GM19372 (cell line): ENCODE results near the gene PPFIBP2.

Experiments
- ATAC-seq: cut with Tn5 transposase; IDR thresholded peaks from one replicate; pipeline ENCODE4 v1.9.1; 2021; ENCODE audit warnings: mild to moderate bottlenecking, low read depth, moderate library complexity; ENCODE audit not compliant: unreplicated experiment

PPFIBP2 gene

DNA sequence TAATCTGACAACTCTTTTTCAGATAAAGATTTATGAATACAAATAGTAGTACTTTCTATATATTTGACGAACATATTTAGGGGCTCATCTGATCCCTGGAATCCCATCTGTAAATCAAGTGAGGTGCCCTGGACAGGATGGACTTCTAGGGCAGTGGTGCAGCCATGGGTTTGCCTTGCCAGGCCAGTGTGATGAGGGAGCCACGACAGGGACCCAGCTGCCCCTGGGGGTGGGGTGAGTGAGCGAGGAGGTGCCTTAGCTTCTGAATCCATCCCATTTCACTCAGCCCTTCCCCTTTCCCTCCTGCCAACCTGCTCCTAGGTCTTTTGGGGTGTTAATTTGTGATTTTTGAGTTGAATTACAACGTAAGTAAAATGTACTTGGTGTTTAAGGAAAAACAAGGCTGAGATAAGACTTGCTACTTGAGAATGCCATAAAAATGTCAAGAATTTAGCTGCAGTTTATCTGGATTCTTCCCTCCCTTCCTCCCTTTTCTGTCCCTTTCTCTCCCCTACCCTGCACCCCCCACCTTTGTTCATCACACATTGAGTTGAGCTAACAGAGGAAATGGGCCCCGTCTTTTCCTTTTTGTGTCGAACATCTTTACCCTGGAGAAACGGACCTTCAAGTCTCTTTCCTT lies 60.8 kb downstream of the PPFIBP2 start:
- no peak for ATAC-seq

DNA sequence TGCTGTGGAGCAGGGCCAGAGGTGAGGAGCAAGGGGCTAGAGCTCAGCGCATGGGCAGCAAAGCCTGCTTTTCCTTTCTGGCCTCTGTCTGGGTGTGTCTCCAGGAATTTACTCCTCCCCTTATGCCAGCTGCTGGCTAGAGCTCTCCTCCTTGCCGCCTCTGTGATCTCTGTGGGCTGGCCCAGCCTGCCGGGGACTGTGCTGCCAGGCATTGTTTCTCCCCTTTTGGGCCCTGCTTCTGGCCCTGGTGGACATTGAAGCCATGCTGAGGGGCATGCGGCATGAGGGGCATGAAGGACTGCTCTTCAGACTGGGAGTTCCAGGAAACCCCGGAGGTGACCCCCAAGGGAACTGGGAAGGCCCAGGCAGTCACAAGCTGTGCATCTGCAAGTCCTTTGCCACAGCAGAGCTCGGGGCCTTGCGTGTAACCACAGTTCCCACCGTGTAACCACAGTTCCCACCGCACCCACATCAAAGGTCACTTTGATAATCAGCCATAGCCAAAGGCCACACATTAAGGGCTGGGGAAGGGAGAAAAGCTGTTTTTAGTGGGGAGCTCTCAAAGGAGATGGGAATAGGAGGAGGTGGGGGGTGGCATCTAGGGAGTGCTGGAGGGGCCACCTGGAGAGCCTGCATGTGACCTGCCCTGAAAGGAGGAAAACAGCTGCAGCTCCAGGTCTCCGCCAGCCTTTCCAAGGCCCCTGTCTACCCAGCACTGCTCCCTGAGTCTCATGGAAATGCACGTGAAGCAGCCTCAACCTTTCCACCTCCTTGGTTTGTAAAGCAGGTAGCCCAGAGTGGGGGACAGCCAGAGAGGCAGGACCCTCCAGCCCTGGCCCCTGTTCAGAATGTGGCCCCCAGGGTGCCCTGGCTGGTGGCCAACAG lies 62.3 kb downstream of the PPFIBP2 start:
- no peak for ATAC-seq

DNA sequence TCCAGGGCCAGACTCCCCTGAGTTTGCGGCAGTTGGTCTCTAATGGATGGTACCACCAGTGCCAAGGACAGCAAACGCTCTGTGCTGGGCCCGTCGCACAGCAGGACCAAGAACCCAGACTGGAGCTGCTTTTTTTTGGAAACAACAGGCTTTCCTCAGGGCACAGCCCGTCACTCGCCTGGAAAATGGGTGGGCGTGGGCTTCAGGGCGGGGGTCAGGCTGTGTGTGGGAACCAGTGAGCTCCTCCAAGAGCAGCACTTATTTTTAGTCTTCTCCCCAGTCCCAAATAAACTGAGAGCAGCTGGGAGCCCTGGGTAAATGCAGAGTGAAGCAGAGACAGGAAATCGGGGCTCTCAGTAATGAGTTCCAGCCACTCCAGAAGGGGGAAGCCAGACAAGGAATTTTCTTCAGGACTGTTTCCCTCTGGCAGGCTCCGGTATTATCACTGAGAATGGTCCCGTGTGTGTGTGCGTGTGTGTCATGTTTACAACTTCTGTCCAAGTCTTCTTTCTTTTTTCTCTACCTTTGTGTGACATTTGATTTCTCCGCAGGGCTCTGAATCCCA lies 63.0 kb downstream of the PPFIBP2 start:
- no peak for ATAC-seq

DNA sequence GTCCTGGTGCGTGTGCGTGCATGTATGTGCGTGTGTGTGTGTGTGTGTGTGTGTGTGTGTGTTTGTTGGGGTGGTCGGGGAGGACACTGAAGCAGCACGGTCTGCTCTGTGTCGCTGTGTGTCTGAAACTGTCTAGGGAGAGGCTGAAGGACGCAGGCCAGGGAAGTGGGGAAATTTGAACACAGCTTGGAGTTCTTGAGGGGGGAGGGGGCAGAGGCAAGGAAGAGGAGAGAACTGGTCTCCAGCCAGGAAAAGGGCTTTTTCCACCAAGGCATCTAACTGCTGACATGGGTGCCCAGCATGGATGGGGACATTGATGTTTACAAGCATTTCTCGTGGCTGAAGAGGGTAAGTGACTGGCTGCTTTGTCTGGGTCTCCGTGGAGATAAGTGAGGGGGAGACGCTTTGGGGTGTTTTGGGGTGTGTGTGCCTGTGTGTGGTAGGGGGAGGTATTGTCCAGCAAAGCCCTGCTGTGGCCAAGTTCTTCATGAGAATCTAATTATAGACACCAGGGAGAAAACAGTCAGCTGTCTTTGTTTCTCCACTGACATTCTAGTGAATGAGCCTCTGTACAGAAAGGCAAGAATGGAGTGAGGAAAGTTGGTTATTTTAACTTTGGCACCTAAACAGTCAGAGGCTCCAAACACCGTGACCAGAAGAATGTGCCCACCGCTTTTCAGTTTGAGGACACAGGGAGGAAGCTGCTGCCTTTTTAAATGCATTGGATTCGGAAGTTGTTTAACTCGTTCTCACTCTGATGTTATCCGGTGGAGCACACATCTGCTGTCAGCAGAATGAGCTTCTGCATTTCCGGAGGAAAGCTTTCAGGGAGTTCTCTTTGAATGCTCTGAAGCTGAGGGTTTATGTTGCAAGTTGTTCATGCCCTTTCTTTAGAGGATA lies 63.7 kb downstream of the PPFIBP2 start:
- ATAC-seq: no peak

DNA sequence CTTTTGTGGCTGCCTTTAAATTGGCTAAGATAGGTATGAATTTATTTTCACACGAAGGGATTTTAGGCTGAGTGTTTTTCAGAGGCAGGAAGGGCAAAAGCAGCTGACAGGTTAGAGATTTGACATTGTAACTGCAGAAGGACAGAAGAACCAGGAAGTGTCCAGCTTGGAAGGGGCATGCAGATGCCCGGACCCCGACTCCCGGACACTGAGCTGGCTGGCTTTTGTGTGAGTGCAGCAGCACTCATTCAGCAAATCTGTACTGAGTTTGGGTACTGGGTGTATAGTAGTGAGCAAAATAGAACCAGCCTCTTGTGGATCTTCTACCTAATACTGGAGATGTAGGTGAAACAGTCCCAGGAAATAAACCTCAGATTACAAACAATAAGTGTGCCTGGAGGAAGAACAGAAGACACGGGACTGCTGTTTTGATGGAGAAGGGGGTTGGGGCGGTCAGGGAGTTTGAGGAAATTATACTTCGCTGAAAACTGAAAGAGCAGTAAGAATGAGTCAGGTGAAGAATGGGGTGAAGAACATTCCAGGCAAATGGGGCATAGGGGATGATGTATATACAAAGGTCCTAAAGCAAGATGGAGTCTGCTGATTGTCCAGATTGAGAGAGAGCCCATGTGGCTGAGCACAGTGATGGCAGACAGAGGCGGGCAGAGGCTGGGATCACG lies 64.6 kb downstream of the PPFIBP2 start:
- ATAC-seq: no peak

DNA sequence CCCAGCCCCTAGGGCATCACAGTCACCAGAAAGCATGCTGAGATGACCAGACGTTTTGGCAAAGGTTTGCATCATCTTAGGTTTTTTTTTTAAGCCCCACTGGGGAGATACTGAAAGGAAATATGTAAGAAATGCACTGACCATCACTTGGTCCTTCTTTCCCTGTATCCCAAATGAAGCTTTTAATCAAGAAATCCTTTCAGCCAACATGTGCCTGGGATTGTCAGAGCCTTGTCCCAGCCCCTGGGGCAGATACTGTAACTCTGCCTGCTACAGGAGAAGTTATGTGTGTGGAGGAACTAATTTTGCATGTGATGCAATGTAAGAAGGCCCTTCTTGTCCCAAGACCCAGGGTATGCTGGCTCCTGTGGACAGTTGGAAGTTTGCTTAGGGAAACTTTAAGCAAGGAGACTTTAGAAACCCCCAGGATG lies 65.6 kb downstream of the PPFIBP2 start:
- no peak for ATAC-seq

DNA sequence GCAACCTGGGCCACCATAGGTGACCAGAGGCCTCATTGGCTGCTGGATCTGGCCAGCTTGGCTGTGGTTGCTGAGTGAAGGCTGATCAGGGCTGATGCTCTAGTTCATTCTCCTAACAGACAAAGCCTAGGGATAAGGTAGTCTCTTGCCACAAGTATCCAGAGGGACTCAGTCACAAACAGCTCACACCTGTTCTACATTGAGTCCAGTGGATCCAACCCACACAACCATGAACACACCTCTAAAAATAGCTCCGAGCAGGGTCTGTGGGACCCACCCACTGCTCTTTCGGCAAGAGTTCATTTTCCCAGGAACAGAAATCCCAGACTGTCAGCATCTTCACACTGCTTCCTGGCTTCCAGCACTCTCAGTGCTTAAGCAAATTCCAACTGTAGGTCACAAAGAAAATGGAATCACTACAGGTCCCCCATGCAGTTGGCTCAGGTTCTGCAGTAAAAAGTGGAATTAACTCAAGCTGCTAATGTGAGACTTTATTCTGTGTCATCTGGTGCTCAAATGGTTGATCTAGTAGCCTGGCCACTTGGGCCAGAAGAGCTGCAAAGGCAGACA lies 67.3 kb downstream of the PPFIBP2 start:
- no peak for ATAC-seq

DNA sequence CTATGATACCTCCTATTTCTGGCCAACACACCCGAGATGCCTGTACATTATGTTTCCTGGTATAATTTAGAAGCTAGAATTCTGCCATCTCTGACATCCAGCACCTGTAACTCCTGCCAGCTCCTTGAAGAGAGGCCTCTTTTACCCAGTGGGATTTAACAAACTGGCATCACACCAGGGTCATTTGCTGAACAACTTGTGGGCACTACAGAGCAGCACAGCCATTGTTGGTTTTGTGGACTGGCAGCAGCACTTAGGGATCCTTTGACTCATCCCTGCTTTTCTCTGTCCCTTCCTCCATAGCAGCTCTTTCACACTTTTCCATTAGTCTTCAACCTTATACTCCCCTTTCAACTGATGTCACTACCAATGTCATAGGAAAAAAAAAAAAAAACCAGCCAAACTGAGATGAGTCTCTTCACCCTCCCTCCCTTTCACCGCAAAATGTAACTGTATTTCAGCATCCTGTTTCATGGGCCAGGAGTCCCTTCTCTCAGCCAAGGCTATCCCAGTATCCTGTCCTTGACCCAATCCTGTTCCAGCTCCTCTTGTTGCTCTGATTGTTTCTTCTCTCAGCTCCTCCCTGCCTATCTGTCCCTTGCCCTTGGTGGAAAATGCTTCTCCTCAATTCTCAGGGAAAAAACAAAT lies 68.7 kb downstream of the PPFIBP2 start:
- ATAC-seq: no peak

DNA sequence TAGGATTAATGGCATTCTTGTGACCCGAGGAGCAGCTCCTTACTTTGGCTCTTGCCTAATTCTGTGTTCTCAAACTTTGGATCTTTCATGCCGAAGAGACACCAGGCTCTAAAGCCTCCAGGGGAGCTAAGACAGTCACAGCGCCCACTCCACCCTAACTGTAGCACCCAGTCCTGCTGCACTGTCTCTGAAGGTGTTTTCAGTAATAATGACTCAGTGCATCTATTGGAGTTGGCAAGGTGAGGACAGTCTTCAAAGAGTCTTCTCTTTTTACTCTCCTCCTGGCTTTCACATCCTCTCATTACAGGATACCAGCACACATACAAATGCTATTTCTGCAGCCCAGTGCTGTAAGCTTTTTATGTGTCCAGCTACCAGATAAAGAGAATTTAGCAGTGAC lies 69.4 kb downstream of the PPFIBP2 start:
- no peak for ATAC-seq

DNA sequence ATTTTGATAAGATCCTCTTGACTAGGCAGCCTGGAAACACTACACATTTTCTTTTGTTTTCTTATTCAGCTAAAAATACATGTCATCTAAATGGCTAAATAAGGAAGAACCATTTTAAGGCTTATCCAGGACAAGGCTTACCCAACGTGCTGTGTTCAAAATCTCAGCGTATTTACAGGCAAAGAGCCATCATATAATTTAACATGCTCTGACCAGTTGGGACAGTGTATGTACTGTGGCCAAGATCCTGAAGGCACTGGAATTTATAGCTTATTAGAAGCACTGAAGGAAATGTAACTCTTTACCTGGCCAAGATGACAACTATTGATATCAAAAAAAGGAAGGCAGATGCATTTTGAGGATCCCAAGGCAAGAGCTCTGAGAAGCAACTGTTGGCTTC lies 71.1 kb downstream of the PPFIBP2 start:
- ATAC-seq: no peak

DNA sequence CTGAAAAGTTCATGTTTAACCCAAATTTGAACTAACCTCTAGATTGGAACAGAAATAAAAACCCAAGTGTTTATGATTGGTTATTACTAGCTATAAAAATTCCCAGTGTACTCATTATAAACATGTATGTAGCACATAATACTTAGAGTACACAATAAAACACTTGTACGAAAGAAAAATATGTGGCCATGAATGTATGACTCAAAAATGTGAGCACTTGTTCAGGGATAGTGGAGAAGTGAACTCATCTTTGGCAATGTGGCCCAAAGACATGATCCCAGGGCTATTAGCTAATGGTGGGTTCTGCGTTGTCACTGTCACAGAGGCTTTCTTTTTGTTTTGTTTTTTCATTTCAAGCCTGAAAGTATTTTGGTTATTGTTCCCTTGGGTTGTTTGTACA lies 72.0 kb downstream of the PPFIBP2 start:
- ATAC-seq: no peak

DNA sequence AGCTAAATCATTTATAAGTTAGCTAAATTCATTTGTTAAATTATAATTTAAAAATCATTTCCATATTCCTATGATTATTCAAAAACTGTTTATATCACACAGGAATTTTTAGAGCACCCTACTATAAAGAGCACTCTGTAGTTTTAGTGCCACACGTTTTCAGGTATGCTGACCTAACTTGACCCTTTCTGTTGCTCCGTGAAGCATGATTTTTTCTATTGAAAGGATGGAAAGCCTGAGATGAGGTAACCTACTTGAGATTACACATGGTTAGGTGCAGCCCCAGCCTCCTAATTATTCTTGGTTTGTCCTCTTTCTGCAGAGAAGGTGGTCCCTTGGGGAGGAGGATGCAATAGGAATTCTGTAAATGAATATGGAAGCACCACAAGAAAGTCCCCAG lies 72.6 kb downstream of the PPFIBP2 start:
- ATAC-seq: no peak

DNA sequence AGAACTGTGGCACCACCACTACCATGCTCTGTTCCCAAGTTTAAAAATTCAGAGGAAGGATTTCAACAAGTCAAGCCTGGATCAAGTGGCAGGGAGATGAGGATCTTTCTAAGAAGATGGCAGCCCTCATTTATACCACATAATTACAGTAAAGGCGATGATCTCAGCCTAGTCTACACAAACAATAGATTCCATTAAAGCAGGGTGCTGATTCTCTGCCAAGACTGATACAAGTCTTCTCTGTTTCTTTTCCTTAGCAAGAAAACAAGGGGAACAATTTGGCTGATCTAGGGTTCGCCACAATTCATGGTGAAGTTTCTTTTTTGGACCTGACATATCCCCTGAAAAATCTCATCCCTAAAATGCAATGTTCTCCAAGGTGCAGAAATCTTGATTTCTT lies 73.9 kb downstream of the PPFIBP2 start:
- no peak for ATAC-seq

DNA sequence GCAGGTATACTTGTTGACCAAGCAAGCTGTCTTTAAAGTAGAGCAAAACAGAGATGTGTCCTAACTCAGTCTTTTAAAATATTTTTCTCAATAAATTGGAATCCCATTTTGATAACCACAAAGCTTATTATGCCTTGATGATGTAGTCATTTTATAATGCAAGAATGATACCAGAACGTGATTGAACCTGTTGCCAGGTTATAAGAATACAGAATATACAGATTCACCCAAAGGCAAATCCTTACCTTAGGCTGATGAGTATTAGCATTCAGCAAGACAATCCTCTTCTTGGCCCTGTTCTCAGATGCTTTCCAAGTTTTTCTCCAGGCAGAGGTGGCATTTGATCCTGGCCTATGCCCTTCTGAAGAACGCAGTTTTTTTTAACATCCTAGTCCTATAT lies 76.1 kb downstream of the PPFIBP2 start:
- ATAC-seq: no peak

DNA sequence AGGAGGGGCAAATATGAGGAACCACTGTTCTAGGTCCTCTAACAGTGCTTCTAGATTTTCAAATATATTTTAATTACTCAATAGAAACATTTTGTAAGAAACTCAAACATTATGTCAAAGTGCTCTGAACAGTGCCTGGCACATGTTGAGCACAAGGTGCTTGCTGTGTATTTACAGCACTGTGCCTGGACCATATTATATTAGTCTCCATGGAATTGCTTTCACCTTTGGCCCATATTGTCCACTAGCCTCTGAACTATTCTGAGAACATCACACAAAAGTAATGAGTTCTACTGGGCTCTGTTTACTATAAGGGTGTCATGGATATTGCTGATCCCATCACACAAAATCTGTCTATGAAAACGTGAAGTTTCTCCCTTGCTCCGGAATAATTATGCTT lies 76.7 kb downstream of the PPFIBP2 start:
- ATAC-seq: no peak

DNA sequence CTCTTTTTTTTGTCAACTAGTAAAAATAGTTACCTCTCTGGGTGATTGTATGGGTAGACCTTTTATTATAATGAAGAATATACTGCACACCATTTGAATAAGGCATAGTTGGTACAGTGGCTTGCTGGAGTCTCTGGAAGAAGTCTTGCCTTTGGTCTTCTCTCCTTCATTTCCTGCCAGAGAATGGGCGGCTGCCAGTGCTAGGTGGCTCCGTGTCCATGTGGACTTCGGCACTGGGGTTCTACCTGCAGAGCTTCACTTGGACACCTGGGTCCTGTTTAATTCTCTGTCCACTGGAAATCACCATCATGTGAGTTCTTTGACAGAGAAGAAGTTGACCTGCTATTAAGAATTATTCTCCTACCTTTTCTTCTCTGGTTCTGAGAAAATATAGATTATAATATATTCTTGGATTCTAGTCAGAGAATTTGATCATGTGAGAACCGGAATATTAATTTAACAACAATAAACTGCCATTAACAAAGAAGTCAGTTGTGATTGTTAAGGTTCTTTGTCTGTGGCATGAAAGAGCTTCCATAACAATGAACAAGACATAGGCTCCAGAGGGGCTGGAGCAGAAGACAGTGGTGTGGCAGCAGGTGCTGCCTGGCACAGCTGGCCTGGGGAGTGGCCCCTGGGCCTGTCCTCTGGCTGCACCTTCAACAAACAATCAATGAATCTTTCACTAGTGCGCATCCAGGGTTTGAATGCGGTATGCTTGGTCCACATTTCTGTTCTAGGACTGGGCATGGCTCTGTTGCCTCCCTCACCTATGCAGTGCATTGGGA lies 77.5 kb downstream of the PPFIBP2 start:
- no peak for ATAC-seq

DNA sequence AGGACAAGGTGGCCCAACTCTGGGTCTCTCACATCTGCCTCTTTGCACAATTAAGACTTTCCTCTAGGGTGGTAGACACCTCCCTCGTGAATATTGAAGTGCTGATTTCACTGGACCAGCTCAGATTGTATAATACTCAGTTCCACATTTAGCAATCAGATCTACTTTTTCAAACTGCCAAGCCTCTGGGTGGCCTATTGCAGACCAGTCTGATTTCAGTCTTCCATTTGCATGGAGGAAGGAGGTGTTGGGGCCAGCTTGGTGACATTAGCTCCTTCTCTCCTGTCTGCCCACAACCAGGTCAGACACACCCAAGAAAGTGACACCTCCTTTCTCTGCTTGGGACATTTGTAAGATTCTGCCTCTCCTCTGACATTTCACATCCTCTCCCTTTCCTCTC lies 78.2 kb downstream of the PPFIBP2 start:
- no peak for ATAC-seq

DNA sequence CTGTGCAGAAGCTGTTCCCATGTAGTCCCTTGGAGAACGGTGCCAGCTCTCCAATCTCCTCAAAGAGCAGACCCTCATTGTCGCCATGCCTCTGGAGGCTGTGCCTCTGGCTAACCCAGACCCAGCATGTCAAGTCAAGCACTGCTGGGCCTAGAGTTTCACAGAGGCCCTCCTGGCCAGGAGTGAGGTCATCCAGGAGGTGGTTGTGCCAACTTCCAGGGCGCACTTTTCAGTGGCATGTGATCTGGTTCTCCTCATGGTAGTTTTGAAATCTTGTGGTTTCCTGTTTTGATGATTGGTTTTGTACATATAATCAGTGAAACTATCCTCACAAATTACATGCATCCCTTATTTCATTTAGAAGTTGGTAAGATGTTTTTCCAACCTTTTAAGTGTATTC lies 78.9 kb downstream of the PPFIBP2 start:
- no peak for ATAC-seq

DNA sequence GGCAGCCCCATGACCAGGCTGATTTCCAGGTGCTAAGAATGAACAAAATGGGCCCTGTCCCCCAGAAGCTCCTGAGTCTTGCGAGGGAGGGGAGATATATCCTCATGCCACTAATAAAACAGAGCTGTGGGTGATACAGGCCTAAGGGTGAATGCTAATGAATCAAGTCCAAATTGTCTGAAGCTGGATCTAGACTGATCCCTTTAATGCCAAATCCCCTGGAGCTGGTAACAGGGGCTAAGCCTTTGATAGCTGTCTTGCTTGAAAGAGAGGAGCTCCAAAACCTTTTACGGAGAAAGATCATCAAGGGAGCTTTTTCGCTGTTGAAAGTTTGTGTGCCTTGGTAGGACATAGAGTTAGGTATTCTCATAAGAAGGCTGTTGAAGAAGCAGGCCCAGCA lies 79.7 kb downstream of the PPFIBP2 start:
- ATAC-seq: no peak
